GM18520 (cell line): ENCODE results near the gene PLEKHA7.
"Not testable (repeated sequence)": the region's sequence is repeated elsewhere in the genome, so short reads cannot be mapped to it uniquely, and the experiment has no call there.

Experiments used
- ATAC-seq: cut with Tn5 transposase; IDR thresholded peaks from one replicate; pipeline ENCODE4 v1.9.1; 2021; ENCODE audit not compliant: unreplicated experiment

The PLEKHA7 gene

DNA sequence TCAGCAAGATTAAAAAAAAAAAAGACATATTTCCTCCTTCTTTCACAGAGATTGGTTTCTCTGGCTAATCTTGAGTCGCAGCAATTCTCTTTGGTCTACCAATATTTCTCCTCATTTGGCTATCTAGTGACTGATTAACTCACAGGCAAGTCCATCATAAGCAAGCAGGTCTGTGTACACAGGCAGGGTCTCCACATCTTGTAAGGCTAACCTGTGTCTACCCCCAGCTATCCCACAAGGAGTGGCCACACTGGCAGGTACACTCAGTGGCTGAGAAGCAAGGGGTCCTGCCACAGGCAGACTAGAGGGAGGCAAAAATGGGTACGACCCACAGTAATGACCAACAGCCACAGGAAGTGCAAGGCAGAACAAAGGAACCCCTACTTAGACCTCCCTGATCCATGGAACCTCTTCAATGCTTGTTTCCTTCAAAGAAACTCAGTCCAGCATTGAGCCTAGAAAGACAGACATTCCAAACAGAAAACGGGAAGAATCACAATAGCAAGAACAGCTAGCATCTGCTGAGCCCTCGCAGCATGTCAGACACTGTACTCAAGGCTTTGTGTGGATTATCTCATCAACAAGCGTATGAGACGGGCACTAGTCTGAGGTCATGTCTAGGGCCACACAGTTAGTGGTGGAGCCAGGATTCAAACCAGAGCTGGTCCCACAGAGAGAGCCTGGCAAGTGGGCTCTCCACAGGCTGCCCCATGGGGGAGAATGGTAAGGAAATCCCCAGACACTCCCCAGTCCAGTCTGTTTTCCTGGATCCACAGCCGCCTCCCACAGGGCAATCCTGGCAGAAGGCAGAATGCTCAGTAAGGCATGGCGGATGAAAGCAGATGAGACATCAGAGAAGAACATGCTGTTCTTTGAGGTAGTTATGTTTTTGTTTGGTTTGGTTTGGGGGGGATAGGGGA is 34.3 kb downstream of the PLEKHA7 start:
- no peak for ATAC-seq

DNA sequence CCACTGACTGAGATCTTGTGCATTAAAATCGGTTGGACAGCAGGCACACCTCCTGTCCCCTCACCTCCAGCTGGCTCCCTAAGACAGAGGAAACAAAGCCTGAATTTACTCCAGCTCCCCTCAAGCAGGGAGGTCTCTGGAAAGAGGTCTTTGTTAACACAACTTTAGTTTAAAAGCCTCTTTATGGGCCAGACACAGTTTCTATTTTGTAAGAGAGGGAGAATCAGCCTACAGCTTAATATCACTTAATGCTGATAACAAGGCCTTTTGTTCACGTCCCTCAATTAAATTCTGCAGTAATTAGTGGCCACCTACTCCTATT is 36.3 kb downstream of the PLEKHA7 start:
- no peak for ATAC-seq

DNA sequence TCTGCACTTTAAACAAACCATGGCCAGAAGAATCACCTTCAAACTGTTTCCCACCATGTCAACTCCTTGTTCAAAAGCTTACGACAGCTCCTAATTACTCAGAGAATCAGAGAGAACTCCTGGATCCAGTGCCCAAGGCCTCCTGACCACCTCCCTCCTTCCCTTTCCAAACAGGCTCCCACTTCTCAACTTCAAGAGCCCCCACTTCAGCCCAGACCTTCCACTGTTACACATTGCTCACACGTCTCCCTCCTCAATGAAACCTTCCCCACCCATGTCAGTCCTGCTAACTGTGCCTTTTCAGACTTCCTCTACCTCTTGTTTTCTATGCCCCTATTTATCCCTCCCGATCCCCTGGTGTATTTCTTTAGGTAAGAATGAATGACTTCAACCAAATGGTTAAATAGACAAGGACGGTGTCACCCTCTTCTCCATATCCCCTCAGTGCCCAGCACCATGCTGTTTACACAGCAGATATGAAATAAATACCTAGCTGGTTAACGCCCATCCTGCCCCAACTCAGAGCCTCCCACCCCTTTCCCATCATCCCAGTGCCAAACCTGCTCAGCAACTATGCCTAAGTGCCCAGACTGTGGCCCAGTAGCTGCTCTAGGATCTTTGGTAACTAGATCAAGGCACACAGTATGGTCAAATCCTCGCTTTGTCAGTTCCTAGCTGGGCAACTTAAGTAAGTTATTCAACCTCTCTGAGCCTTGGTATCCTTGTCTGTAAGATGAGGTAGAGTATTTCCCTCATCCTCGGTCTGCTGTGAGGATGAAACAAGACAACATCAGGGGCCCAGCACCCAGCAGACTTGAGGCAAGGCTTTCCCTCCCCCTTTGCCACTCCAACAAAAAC is 36.8 kb downstream of the PLEKHA7 start:
- no peak for ATAC-seq

DNA sequence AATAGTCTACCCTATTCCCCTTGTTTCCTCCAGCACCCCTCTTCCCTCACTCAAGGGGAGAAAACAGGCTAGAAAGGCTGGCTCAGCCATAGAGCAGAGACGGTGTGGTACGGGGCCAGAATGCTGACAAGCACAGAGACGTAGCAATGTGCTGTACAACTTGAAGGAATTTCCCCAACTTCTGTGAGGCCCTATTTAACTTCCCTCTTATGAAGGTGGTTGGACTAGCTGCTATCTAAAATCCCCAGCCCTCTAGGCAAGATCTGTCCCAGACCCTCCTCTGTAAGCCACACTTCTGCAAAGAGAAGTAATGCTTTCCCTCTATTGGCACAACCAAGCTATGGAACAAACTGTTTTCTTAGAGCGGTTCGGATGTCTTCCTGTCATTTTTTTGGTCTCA is 37.8 kb downstream of the PLEKHA7 start:
- no peak for ATAC-seq

DNA sequence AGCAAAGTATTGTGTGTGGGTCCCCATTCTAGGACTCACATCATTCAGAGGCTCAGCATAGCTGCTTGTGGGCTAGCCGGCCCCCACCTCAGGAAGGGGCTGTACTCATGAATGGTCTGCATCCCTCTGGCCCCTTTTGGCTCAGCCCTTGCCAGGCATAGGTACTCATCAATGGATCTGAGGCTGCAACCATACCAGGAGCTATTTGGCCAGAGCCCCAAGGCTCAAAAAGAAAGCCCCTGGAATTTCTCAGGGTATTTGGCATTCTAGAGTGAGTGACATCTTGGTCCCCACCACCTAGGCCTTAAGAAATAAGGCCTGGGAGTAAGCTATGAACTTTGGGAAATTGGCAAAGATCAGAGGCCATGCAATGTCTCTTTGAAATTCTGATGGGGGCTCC is 38.3 kb downstream of the PLEKHA7 start:
- ATAC-seq, result no peak

DNA sequence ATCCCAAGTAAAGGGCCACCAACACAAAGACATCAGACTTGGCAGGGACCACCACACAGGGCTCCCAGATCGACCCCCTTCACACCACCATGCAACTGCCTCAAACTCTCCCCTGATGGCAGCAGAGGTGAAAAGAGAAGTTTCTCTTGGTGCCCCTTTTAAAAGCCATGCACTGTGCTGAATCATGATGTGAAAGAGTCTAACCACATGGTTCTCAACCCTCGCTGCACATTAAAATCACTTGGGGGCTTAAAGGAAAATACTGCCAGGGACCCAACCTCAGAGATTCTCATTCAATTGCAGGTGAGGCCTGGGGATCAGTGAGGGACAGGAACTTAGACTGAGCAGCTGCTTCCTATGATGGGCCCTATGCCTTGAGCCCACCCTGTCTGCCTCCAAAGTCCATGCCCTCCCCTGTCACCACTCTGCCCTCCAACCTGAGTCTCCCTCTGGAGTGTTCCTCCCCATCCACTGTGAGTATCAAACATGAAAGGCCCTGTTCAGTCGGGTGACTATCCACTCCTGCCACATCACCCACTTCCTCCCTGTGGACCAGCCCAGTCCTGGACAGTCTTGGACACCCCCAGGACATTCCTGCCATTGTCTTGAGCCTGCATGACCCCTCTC is 40.8 kb downstream of the PLEKHA7 start:
- no peak for ATAC-seq

DNA sequence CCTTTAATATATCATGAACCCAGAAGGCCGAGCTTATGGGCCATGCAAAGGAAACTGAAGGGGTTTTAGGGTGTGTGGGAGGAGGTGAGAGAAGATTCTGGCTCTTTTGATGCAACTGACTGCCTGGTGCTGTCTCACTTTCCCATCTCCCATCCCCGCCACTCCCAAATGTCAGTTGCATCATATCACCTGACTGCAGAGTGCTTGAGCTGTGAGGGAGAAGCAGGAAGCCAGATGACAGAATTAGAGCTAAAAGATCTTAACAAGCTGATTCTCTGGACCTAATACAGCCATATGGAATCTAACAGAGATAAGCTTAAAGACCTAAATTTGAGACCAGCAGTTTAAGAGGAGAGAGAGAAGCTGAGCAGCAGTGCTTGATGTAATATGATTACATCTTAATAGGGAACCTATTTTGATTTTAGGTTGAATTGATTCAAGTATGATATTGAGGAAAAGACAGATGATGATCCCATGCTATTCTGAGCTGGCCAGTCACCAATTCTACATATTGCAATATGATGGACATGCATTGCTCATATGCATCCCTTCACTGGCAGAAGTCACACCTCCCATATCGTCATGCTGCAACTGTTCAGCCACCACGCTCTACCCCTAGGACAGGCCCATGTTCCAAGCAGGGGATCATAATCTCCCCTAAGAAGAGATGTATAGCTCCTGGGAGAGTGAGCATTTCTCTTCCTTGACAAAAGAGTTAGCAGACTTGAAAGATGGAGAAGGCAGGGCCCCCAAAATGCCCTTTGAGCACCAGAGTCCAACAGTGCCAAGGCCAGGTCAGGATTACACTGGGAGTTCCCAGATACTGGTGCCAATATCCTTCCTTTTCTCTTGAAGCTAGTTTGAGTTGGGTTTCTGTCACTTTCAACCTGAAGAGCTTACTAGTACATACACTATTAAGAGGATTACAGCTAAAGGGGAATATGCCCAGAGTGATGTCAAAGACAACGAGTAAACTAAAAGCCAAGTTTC is 44.9 kb downstream of the PLEKHA7 start:
- ATAC-seq, result no peak

DNA sequence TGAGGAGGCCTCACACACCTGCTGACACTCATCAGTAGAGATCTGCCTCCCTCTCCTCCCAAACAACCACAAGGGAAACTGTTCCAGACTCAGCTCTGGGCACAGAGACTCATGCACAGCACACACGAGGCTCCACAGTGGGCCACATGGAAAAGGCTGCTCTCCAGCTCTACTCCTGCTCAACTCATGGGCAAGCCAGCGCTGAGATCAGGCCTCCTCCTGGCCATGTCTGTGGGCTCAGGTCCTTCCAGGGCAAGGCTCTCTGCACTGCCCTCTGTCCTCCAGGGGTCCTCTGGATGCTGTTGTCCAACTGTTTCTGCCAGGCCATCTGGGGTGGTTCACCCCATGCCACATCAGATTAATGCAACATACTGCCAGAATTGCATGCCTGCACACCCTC is 46.0 kb downstream of the PLEKHA7 start:
- no peak for ATAC-seq

DNA sequence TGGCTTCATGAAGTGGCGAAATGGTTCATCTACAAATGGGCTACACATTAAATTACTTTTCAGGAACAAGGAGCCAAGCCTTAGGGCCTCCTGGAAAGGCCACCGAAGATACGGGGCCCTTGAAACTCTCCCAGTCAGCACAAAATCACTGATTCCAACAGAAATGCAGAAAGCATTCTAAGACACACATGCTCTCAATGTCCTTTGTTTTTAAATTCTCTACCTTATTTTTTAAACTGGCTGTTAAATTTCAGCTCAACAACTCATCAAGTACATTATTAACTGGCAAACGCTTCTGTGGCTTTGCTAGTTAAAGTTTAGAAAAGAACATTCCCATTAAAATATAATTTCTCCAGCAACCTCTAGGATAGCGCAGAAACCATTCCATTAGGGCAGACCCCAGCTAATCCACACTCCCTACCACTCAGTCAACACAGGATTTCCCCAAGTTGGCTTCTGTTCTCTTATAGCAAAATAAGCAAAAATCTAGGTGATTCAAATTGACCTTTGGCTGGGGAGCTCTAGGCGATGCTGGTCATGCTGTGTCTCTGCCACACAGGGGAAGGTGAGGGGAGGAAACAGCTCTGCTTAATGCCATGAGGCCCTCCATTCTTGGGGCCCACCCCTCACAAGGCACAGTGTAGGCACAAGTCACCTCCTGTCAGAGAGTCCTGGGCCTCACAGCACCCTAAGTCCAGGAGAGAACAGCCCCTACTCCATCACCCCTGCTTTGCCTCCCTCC is 47.1 kb downstream of the PLEKHA7 start:
- ATAC-seq, result no peak

DNA sequence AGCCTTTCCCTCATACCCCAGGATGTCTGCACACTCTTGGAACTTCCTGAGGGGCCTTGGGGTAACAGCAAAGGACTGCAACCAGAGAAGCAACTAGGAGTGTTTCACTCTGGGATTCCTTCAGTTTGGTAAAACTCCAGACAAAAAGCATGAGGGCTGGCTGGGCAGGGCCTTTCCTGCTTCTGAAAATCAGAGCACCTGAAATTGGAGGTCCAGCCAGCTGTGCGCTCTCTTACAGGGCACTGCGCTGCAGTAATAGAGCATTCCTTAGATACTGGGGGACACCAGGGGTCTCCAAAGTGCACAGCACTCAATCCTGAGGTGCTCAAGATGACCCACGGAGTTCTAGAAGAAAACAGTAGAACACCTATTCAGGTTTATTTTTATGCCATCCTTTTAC is 49.7 kb downstream of the PLEKHA7 start:
- ATAC-seq, result no peak

DNA sequence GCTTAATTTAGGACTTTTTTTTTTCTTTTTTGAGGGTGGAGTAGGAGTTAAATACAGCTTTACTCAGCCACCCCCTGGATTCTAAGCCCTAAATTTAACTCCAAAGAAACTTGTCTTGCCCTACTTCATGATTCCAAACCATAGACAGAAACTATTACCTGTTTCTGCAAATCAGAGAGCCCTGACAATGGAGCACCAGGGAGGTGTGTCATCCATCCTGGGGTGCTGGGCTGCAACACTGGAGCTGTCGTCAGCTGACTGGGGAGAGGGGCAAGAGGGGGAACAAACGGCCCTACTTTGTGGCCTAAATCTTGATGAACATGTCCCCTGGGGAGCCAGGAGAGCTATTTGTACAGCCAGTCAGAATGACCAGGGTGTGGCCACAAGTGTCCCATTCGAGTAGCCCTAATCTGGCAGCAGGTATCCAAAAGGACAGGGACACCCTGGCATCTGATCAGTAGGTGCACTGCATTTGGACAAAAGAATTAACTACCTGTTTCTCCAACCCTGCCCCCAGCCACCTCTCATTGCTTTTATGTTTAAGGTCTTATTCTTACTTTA is 50.8 kb downstream of the PLEKHA7 start:
- no peak for ATAC-seq

DNA sequence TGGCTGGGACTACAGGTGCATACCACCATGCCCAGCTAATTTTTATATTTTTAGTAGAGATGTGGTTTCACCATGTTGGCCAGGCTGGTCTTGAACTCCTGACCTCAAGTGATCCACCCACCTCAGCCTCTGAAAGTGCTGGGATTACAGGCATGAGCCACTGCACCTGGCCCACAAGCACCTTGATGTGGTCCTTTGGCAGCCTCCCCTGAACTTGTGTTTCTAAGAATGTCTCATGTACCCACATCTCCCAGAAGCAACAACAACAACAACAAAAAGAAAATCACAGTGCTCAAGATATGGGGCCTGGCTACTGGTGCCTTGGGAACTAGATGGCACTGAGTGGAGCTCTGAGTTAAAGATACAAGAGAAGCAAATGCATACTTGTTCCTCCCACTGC is 51.6 kb downstream of the PLEKHA7 start:
- ATAC-seq, result not testable (repeated sequence)

DNA sequence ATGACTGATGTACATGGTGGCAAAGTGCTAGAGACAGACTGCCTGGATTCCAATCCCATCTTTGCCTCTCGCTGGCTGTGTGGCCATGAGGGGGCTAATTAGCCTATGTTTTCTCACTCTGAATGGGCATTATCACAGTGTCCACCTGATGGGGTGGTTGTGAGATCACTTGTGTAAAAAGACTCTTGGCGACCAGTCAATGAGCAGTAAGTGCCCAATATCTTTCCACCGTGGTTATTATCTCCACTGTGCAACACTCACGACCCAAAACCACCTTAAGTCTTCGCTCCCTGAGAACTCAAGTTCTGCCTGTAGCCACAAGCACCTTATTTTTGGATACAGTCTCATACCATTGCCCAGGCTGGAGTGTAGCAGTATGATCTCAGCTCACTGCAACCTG is 52.1 kb downstream of the PLEKHA7 start:
- ATAC-seq, result no peak

DNA sequence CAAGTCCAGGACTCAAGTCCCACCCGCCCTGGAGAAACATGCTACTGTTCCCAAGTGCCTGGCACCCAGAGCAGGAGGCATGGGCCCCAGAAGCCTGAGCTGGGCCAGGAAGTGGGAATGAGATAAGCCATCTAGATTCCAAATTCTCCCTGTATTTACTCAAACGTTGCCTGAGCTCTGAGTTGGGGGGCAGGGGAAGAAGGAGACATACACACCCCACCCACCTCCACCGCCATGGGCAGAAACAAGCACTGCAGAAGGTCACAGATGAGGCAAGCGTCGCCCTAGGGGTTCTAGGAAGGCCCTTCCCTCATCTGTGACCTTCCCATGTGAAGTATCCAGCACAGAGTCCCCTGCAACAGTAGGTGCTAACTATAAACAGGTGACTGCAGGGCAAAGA is 54.0 kb downstream of the PLEKHA7 start:
- ATAC-seq, result no peak

DNA sequence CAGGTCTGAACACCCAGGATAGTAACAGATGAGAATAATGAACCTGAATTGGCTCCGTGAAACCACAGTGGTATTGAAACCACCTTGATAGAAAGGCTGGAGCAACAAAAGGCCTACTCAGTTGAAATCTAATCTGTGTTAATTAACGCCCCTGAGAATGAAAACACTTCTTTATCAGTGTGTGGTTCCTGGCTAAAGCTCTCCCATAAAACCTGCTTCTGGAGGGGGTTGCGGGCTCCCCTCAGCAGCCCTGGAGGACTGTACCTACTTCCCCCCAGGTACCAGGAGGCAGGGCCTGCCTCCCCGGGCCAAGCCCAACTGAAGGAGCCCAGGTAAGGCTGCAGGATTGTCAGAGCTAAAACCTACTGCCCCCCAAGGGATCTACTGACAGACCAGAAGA is 54.6 kb downstream of the PLEKHA7 start:
- ATAC-seq, result no peak

DNA sequence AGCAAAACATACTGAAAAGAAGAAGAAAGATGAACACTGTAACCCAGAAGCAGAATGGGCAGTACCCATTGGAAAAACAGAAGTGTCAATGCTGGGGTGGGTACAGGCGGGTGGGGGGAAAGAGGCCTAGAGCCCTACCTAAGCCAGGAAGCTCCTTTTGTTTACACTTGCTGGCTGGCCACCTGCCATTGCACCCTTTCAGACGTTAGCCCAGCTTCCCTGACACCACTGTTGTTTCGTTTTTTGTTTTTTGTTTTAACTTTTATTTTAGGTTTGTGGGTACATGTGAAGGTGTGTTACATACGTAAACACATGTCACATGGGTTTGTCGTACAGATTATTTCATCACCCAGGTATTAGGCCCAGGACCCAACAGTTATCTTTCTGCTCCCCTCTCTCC is 55.4 kb downstream of the PLEKHA7 start:
- peak; percentile 54 for ATAC-seq

DNA sequence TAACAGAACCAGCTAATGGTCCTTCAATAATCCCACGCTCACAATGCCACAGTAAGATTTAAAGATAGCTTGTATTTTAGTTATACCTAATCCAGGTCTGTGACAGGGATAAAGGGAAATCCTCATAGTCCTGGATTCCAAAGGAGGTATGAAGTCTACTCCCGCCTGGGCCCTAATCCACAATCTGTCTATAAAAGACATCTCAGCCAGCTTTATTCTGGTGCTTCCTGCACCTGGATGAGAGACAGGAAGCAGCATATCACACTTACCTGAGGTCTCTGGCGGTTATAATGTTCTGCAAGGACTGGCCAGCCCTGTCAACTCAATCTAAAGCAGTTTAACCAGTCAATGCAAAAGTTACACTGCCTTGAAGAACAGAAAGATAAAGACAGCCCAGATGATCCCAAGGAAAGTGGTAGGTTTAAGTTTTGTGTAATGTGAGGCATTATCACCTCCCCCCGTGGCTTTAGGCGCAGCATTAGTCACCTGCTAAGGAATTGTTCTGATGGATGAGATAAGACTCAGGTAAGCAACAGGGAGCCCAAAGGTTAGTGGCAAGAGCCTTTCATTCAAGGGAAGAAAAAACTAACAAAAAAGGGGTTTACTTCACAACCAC is 57.6 kb downstream of the PLEKHA7 start:
- ATAC-seq, result no peak

DNA sequence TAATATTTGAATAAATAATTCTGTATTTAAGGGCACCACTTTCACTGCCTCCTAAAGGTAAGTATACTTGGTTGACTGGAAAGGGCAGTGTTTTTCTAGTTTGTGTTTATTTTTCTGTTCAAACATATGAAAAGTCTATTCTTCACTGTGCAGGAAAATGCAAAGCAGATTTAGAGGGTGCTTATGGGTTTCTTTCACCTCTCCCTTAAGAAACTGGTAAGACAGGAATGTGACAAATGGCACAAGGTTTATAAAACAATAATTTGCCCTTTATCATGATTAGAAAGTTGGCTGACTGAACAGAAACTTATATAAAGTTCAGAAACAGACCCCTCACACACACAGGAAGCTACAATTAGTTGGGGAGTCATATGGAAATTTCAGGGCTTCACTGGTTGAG is 60.6 kb downstream of the PLEKHA7 start:
- ATAC-seq, result no peak
